HG02571 (cell line): ENCODE measurements around the gene ADCY5.
"Not testable (repeated sequence)": the region's sequence is repeated elsewhere in the genome, so short reads cannot be mapped to it uniquely, and the experiment has no call there.

Experiments used
- ATAC-seq: cut with Tn5 transposase; IDR thresholded peaks from one replicate; pipeline ENCODE4 v1.9.1; 2021; ENCODE audit warnings: mild to moderate bottlenecking, moderate library complexity; ENCODE audit not compliant: unreplicated experiment

Gene ADCY5

GRCh38 chr3:123278446-123278845, 170.4 kb downstream of the ADCY5 start:
- no peak for ATAC-seq

- ATAC-seq = no peak
These were observed 171.8 kb downstream of the ADCY5 start for GRCh38 chr3:123277106-123277505.

DNA sequence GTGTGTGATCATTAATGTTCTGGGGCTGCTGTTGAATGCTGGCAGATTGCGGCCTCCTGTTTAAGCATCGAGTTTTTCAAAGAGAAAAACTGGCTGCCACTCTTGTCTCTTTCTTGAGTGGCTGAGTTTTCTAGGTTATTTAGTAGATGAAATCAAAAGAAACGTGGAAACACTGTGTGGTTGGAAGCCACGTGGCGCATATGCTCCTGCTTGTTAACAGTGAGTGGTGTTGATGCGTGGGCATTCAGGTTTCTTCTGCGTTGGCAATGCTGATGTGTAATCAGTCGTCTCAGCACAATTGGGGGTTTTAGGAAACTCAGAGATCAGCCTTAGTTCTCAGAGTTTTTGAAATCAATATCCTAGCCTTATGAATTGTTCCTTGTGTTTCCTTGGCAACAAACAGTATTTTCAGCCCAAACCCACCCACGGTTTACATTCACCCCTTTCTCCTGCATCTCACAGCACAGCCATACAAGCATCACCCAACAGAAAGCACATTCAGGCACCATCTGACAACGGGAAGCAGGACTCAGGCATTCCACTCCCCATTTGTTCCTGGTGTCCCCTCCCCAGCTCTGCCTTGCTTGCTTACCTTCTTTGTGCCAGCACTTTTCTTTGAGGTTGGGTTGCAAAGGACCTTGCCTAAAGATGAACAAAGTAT, 172.4 kb downstream of the ADCY5 start:
- no peak for ATAC-seq

DNA sequence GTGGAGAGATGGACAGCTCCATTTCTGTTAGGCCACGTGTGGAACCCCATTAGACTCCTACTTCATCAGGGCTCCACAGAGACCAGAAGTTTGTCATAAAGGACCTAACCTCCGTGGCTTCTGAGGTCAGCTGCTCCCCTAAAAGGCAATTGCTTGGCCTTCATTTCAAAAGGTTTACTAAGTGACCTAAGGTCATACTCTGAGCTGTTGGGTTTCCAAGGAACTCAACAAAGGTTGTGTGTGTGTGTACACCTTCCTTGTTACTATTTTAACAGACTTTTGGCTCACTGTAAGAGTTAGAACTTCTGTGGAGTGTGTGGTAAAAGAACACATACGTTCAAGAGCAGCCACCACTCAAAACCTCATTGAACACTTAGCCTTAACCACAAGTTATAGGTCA, 173.2 kb downstream of the ADCY5 start:
- no peak for ATAC-seq

- no peak for ATAC-seq
These were observed 176.3 kb downstream of the ADCY5 start for GRCh38 chr3:123272547-123272946.

DNA sequence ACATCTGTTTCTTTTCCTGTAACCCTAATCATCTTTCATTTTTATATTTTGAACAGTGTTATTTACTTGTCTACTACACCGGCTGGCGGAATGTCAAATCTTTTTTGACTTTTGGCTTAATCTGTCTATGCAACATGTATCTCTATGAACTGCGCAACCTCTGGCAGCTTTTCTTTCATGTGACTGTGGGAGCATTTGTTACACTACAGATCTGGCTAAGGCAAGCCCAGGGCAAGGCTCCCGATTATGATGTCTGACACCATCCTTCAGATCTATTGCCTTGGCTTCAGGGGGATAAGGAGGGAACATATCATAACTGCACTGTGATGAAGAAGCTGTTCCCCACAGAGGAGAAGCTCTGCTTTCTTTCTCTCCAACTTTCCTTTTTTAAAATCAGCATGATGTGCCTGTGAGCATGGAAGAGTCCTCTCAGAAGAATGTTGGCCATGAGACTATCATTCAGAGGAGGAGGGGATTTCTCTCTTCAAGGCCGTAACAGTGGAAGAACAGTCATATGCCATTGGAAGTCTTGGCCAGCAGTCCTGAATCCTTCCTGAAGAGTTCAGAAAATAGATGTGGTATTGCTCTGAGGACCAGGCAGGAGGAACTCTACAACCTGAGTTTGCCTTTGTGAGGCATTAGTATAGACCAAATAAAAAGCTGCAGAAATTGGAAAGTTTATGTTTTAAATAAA, 177.3 kb downstream of the ADCY5 start:
- ATAC-seq = no peak

DNA sequence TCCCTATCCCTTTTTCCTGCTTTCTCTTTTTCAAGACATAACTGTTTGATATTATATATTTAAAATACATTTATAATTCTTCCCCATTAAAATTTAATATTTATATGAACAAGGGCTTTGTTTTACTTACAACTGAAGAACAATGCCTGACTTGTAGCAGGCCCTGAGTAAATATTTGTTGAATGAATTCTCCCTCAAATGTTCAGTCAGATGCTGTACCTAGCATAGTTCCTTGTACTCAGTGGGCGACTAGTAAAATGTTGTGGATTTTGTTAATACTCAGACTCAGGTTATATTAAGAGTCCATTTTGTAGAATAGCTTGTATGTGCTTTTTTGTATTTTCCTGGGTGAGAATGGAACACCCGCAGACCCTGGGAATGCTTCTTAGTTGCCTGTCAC, 178.1 kb downstream of the ADCY5 start:
- no peak for ATAC-seq

DNA sequence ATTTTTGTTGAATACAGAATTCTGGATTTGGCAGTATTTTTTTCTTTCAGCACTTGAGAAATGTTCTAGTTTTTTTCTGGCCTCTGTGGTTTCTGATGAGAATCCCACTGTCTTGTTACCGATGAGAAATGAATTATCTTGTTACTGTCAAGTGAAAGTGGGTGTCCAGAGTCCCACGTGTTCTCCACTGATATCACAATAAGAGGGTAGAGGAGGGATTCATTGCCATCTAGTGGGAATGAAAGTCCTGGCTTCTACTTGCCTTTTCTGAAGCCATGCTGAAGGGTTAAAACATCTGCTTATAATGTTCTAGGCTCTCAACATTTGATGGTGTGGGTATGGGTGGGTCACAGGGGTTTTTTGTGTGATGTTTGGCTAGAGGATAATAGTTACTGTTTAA, 181.1 kb downstream of the ADCY5 start:
- ATAC-seq = no peak

- no peak for ATAC-seq
These were observed 184.9 kb downstream of the ADCY5 start for GRCh38 chr3:123263941-123264340.

DNA sequence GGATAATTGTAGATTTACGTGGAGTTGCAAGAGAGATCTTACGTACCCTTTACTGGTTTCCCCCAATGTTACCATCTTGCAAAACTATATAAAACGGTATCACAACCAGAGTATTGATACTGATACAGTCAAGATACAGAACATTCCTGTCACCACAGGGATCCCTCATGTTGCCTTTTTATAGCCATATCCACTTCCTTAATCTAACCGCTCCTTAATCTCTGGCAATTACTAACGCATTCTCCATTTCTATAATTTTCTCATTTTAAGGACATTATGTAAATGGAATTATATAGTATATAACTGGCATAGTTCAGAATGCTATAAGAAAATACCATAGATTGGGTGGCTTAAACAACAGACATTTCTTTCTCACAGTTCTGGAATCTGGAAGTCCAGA, 186.0 kb downstream of the ADCY5 start:
- ATAC-seq = no peak

DNA sequence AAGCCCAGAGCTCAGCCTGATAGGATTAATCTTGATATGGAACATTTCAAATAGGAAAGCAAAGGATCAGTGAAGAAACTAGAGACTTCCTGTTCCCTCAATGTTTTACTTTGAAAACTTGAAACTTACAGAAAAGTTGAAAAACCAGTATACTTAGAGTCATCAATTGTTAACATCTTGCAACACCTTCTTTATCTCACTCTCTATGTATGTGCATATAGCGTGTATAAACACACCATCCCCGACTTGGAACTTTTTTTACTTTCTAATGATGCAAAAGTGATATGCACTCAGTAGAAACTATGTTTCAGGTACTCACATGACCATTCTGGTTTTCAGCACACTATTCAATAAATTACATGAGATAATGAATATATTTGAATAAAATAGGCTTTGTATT, 186.7 kb downstream of the ADCY5 start:
- ATAC-seq = no peak

GRCh38 chr3:123261666-123262065, 187.2 kb downstream of the ADCY5 start:
- ATAC-seq = peak; percentile 70

DNA sequence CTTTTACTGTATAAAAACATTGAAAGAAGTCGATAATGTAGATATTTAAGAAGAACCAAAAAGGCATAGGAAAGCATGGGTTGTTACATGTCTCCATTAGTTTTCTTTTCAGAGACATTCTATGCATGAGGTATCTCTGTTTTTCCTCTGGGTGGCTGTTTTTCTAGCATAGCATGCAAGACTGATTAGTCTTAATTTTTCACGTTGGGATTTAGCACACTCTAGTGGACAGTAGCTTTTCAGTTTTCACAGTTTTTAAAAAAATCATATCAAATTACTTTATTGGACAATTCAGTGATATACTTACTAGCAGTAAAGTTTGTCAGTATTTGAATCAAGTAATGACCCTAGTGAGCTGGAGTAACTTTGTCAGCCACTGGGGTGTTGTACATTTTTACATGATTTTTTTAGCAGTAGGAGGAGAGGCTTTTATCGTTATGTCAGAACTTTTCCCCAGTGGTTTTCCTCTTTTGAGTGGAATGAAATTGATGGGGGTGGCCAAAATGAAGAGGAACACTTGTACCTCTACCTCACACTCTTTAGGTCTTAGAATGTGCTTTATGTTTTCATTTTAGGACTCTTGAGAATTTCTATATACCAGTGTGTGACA, 190.0 kb downstream of the ADCY5 start:
- ATAC-seq = no peak

GRCh38 chr3:123258359-123258758, 190.5 kb downstream of the ADCY5 start:
- ATAC-seq = no peak

DNA sequence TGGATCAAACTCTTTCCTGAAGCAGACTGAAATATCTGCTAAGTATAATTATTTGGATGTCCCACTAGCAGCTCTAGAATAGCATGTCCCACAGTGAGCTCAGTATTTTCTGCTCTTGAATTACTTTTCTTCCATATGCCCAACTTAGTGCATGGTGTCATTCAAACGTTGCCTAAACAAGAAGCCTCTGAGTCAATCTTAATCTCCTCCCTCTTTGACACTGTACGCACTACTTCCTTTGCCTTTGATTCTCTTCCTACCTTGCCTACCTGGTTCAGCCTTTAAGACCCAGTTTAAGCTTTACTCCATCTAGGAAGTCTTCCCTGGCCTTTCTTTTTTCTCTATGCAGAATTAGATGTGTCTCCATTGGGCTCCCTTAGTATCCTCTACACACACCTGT, 192.6 kb downstream of the ADCY5 start:
- ATAC-seq = no peak

DNA sequence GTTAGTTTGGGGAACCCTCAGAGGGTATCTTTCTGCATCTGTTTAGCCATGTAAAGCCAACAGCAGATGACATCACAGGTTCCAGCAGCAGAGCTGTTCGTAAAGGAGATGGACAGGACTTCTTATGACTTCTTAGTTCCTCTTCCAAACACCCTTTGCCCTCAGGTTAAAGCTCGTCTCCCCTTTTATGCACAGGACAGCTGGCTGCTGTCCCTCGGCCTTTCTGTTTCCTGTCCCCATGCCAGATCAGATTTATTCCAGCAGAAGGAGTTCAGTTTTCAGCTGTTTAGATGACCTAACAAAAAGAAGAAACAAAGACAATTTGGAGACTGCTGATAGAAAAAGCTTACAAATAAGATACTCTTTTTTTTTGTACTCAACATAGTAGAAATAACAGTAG, 202.0 kb downstream of the ADCY5 start:
- no peak for ATAC-seq

DNA sequence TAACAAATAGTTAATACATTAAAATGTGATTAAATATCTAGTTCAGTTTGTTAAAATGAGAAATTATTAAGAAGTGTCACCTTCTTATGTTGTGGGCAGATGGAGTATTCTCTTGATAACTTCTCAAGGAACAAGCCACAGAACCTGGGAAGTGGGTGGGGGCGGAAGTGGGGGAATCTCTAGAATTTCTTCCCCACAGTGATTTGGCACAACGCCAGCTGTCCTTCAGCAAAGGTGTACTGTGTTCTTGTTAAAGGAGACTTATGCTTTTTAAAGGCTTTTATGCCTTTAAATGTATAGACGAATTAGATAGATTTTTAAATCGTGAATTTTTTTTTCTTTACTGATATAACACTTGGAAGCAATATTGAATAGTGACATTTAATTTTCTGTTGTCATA, 204.8 kb downstream of the ADCY5 start:
- no peak for ATAC-seq

- no peak for ATAC-seq
These were observed 209.1 kb downstream of the ADCY5 start for GRCh38 chr3:123239756-123240155.

DNA sequence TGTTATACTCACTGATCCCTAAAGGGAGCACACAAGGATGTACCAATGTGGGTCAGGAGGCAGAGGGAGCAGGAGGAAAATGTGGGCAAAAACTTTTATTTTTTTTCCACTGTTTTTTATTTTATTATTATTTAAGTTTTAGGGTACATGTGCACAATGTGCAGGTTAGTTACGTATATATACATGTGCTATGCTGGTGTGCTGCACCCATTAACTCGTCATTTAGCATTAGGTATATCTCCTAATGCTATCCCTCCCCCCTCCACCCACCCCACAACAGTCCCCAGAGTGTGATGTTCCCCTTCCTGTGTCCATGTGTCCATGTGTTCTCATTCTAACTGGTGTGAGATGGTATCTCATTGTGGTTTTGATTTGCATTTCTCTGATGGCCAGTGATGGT, 209.7 kb downstream of the ADCY5 start:
- not testable (repeated sequence) for ATAC-seq

GRCh38 chr3:123236902-123237301, 212.0 kb downstream of the ADCY5 start:
- ATAC-seq = no peak
